GM12891 (cell line): ENCODE data around the gene ZFHX3.

ENCODE experiments used
- POLR2A ChIP-seq: IDR thresholded peaks from 2 replicates; pipeline ENCODE4 v1.6.1; 2011; ENCODE audit warnings: low read depth, low read length, control low read depth
- POLR2AphosphoS5 ChIP-seq: IDR thresholded peaks from 2 replicates; pipeline ENCODE4 v1.6.1; 2011; ENCODE audit warnings: low read depth, low read length, control low read depth

GRCh38 chr16:72838951-72839350, 209.0 kb downstream of the ZFHX3 start:
- TF ChIP-seq POLR2A (no peak), POLR2AphosphoS5 (no peak)
